Measurements from ENCODE around the gene HORMAD1. TPM values are rescaled to one million over a fixed set of nuclear protein-coding genes. Genes with fewer than 3 reads are reported as not detected.
A peak's percentile ranks its signal among the peaks of the same experiment; 100 is the strongest.
"Not testable (repeated sequence)": the region's sequence is repeated elsewhere in the genome, so short reads cannot be mapped to it uniquely, and the experiment has no call there.

Gene HORMAD1, protein sequence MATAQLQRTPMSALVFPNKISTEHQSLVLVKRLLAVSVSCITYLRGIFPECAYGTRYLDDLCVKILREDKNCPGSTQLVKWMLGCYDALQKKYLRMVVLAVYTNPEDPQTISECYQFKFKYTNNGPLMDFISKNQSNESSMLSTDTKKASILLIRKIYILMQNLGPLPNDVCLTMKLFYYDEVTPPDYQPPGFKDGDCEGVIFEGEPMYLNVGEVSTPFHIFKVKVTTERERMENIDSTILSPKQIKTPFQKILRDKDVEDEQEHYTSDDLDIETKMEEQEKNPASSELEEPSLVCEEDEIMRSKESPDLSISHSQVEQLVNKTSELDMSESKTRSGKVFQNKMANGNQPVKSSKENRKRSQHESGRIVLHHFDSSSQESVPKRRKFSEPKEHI
- total RNA-seq (not detected in 2 replicates), polyA plus RNA-seq (not detected in 2 replicates), polyA minus RNA-seq (not detected in 2 replicates), Bru-seq, nascent RNA (percentile 22 among the genes with signal in this experiment), BruChase-seq, experiment 1, labeled RNA remaining after a 6-hour chase (percentile 30 among the genes with signal in this experiment), BruChase-seq, experiment 2, labeled RNA remaining after a 2-hour chase (percentile 21 among the genes with signal in this experiment)
- not detected in 2 replicates for polyA plus RNA-seq (2011; cell fraction: cytosol; rRNA removed)
- not detected in 2 replicates for polyA plus RNA-seq (2011; cell fraction: nucleus; rRNA removed)
- not detected in 2 replicates for polyA plus RNA-seq (2012)
- 1.2 TPM for polyA minus RNA-seq (2011; cell fraction: cytosol; rRNA and poly(A)+ RNA removed)
- not detected in 2 replicates for polyA minus RNA-seq (2011; cell fraction: nucleus; rRNA and poly(A)+ RNA removed)
- long read RNA-seq: 0 reads

DNA sequence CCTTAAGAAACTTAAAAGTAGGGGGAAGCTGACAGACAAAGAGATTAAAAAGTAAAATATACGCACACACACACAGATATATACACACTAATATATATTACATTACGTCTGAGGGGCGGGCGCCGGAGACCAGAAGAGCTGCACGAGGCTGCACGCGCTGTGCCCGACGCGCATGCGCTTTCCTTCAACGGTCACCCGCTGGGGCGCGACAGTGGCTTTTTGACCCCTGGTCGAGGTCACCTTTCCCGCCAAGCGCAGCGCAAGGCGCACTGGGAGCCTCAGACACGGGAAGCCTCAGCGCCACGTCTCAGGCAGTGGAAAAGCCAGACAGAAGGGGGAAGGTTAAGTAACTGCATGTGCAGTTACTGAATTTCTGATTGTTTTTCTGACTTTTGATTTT is at the start of gene HORMAD1:
TSS of gene HORMAD1 (minus strand) at position 193 of the 400 bp plus-strand sequence. CDS start 1,390 bp downstream, outside the sequence.
- dilution Hi-C loops (cut with MboI; ENCODE audit: extremely low pct_ligation_motif_present, low sequenced_read_pairs): no loop called here
- H3K9ac ChIP-seq (replicated peaks; ENCODE audit: extremely low read depth, insufficient read depth, low read length): no peak within 1 kb of the TSS
- no peak within 1 kb of the TSS for H3K4me2 ChIP-seq (ENCODE audit: insufficient read depth, low read length)
- H2AFZ ChIP-seq (ENCODE audit: low read depth, low read length): no peak within 1 kb of the TSS
- no peaks in the 10 kb centered on the region for H3K36me3 ChIP-seq (ENCODE audit: control insufficient read depth in 2 of 2, extremely low read depth in 1 of 2, insufficient read depth in 2 of 2, low read length in 2 of 2)
- H3K4me3 ChIP-seq (replicated peaks in 1 of 3; ENCODE audit: insufficient read depth in 1 of 3, low read depth in 1 of 3, low read length in 3 of 3): no peak within 1 kb of the TSS
- TF ChIP-seq EZH2 (IDR thresholded peaks at IDR 0.05; ENCODE audit: borderline replicate concordance, low read depth, low read length, severe bottlenecking) (no peak), GATA2 (IDR thresholded peaks at IDR 0.05; ENCODE audit: insufficient read depth, insufficient read length, low read depth, low read length) (no peak), MYC (IDR thresholded peaks at IDR 0.05; ENCODE audit: low read depth, low read length) (no peak), JUN (IDR thresholded peaks at IDR 0.05; ENCODE audit: borderline replicate concordance, insufficient read depth, insufficient read length, low read depth) (no peak), POLR2AphosphoS5 (IDR thresholded peaks at IDR 0.05; ENCODE audit: insufficient read depth, low read depth, low read length) (no peak), POLR2A (IDR thresholded peaks at IDR 0.05; ENCODE audit: low read depth, low read length) (no peak), FOS (IDR thresholded peaks at IDR 0.05; ENCODE audit: borderline replicate concordance, insufficient read depth, low read length) (no peak)
- TF ChIP-seq, protein P1, sequence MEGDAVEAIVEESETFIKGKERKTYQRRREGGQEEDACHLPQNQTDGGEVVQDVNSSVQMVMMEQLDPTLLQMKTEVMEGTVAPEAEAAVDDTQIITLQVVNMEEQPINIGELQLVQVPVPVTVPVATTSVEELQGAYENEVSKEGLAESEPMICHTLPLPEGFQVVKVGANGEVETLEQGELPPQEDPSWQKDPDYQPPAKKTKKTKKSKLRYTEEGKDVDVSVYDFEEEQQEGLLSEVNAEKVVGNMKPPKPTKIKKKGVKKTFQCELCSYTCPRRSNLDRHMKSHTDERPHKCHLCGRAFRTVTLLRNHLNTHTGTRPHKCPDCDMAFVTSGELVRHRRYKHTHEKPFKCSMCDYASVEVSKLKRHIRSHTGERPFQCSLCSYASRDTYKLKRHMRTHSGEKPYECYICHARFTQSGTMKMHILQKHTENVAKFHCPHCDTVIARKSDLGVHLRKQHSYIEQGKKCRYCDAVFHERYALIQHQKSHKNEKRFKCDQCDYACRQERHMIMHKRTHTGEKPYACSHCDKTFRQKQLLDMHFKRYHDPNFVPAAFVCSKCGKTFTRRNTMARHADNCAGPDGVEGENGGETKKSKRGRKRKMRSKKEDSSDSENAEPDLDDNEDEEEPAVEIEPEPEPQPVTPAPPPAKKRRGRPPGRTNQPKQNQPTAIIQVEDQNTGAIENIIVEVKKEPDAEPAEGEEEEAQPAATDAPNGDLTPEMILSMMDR (IDR thresholded peaks at IDR 0.05; ENCODE audit: extremely low read depth in 1 of 2, insufficient read depth in 1 of 2, low read depth in 1 of 2, low read length in 2 of 2): no peak
- TF ChIP-seq, protein P2, sequence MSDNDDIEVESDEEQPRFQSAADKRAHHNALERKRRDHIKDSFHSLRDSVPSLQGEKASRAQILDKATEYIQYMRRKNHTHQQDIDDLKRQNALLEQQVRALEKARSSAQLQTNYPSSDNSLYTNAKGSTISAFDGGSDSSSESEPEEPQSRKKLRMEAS (IDR thresholded peaks at IDR 0.05; ENCODE audit: insufficient read depth, insufficient read length): no peak
- intact Hi-C loops (cut with micrococcal nuclease): no loop called here
- H3K27ac ChIP-seq (ENCODE audit: insufficient read depth, low read depth, low read length): no peak within 1 kb of the TSS
- ChIA-PET POLR2A (no interaction called here), CTCF (interaction anchor here (1.0 kb wide), 1 partner anchor 10 kb away, joined by 4 read pairs; no protein-coding TSS in a partner anchor)
- H3K79me2 ChIP-seq (ENCODE audit: control insufficient read depth, insufficient read depth, low read length): no peaks in the 10 kb centered on the region
- no peaks in the 10 kb centered on the region for H3K4me1 ChIP-seq (ENCODE audit: control insufficient read depth, extremely low read depth, insufficient read depth, low read length)
- H3K9me3 ChIP-seq (replicated peaks; ENCODE audit: control insufficient read depth, insufficient read depth, low read length): no peaks in the 10 kb centered on the region
- BruUV-seq (replicated peaks): no TSS peak
- no peaks in the 10 kb centered on the region for H4K20me1 ChIP-seq (replicated peaks; ENCODE audit: control insufficient read depth, extremely low read depth, insufficient read depth, low read length)
- DNase-seq (ENCODE audit: low read depth, low spot score) (no peak), FAIRE-seq (no peak)
- H3K9me1 ChIP-seq (replicated peaks; ENCODE audit: control insufficient read depth, extremely low read depth, insufficient read depth, low read length): no peaks in the 10 kb centered on the region
- no peaks in the 10 kb centered on the region for H3K27me3 ChIP-seq (ENCODE audit: control insufficient read depth in 2 of 2, insufficient read depth in 2 of 2, low read length in 2 of 2)

DNA sequence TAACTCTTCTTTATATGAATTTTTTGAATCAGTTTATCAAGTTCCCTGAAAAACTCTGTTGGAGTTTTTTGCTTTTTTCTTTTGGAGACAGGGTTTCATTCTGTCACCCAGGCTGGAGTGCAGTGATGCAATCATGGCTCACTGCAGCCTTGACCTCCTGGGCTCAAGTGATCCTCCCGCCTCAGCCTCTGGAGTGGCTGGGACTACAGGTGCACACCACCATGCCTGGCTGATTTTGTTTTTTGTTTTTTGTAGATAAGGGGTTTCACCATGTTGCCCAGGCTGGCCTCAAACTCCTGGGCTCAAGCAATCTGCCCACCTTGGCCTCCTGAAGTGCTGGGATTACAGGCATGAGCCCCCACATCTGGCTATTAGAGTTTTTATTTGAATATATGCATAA is 47.0 kb upstream of the HORMAD1 start:
- intact Hi-C loops (cut with micrococcal nuclease); H3K27ac ChIP-seq (ENCODE audit: insufficient read depth, low read depth, low read length); H3K9me3 ChIP-seq (replicated peaks; ENCODE audit: control insufficient read depth, insufficient read depth, low read length); dilution Hi-C loops (cut with MboI; ENCODE audit: extremely low pct_ligation_motif_present, low sequenced_read_pairs); H3K4me2 ChIP-seq (ENCODE audit: insufficient read depth, low read length); H3K27me3 ChIP-seq (ENCODE audit: control insufficient read depth in 2 of 2, insufficient read depth in 2 of 2, low read length in 2 of 2); POLR2A ChIA-PET; H3K9ac ChIP-seq (replicated peaks; ENCODE audit: extremely low read depth, insufficient read depth, low read length); DNase-seq (ENCODE audit: low read depth, low spot score); H3K9me1 ChIP-seq (replicated peaks; ENCODE audit: control insufficient read depth, extremely low read depth, insufficient read depth, low read length); H4K20me1 ChIP-seq (replicated peaks; ENCODE audit: control insufficient read depth, extremely low read depth, insufficient read depth, low read length); H2AFZ ChIP-seq (ENCODE audit: low read depth, low read length); H3K4me3 ChIP-seq (replicated peaks in 1 of 3; ENCODE audit: insufficient read depth in 1 of 3, low read depth in 1 of 3, low read length in 3 of 3); H3K79me2 ChIP-seq (ENCODE audit: control insufficient read depth, insufficient read depth, low read length); BruUV-seq (replicated peaks); FAIRE-seq; H3K36me3 ChIP-seq (ENCODE audit: control insufficient read depth in 2 of 2, extremely low read depth in 1 of 2, insufficient read depth in 2 of 2, low read length in 2 of 2): not testable (repeated sequence)
- CTCF ChIA-PET: interaction anchor here (0.7 to 2.2 kb wide), 2 partner anchors 46 to 70 kb away, joined by 3 to 4 read pairs; partner anchors contain the start of gene GOLPH3L
- H3K4me1 ChIP-seq (ENCODE audit: control insufficient read depth, extremely low read depth, insufficient read depth, low read length): peaks cover 23% of the 10 kb centered on the region

Measured in endothelial cell of umbilical vein (primary cell).